Stimulated activated CD8-positive, alpha-beta memory T cell treated with anti-CD3 and anti-CD28 coated beads, Interleukin-7, amount 100 ng/mL, for 48 hours (primary cell): ENCODE results near the gene ARRDC5.
"Not testable (repeated sequence)": the region's sequence is repeated elsewhere in the genome, so short reads cannot be mapped to it uniquely, and the experiment has no call there.

ENCODE experiments used
- DNase-seq, 2 donors: peaks; one replicate each; pipeline ENCODE4 v3.0.0-alpha.2; 2020; ENCODE audit warnings: low read depth in 1 of 2; ENCODE audit errors: extremely low read depth in 1 of 2

ARRDC5 gene

GRCh38 chr19:4871711-4872110 is 31.0 kb downstream of the ARRDC5 start:
- DNase-seq: no peak

DNA sequence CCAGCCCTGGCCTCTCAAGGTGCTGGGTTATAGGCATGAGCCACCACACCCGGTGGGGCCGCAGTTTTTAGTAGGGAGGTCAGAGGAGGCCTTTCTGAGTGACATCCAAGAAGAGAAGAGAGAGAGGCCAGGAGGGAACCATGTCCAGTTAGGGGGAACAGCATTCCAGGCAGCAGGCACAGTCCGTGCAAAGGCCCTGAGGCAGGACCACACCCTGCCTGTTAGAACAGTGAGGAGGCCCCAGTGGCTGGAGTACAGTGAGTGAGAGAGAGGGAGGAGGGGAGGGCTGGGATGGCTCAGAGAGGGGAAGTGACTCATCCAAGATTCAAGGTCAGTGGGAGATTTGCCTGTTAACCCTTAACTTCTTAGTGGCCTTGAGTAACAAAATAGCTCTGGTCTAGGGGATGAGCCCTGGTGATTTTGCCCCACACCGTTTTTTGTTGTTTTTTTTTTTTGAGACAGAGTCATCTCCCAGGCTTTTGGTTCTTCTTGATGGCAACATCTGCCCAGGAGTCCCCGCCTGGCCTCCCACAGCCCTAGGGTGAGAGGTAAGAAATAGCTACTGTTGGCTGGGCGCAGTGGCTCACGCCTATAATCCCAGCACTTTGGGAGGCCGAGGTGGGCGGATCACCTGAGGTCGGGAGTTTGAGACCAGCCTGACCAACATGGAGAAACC is 32.5 kb downstream of the ARRDC5 start:
- DNase-seq: no peak

DNA sequence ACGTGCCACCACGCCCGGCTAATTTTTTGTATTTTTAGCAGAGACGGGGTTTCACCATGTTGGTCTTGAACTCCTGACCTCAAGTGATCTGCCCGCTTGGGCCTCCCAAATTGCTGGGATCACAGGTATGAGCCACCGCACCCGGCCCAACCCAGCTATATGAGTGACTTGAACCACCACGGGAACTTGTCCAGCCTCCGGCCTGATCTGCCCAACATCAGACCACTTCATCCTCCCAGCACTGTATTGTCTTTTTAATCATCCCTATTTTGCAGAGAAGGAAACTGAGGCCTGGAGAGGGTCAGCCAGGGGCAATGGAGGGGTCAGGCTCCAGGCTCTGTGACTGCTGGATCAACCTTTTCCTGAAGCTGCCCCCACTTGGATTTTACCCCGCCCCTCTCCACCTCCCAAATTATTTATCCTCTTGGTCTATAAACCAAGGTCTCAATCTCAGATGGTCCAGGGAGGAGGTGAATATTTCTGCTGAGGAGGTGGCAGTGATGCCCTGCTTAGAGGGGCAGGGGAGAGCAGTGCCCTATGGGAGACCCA is 34.3 kb downstream of the ARRDC5 start:
- DNase-seq: no peak

DNA sequence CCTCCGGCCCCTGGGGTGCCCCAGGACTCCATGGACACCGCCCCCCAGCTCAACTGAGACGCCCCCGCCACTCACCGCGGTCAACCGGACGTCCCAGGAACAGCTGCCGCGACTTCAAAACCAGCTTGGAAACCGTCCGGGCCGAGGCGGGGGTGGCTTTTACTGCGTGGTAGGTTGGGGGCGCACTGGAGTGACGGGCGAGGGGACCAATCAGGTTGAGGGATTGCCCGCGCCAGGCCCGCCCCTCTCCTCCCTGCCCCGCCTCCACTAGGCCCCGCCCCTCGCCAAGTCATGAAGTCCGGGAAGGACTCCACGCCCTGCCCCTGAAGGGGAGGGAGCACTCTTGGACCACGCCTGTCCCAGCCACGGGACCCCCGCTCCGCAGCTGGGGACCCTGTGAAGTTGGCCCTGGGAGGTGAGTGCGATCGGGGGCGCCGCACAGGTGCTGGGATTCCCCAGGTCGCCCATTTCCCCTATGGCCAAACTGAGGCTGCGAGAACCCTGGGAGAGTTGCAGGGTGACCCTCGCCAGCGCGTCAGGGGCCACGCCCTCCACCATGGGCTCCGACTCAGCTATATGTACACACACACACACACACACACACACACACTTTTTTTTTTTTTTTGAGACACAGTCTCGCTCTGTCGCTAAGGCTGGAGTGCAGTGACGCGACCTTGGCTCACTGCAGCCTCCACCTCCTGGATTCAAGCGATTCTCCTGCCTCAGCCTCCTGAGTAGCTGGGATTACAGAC is 35.0 kb downstream of the ARRDC5 start, which contains the start of gene PLIN3:
PLIN3 (minus strand) TSS at position 134 of the 752 bp plus-strand sequence. CDS start 6,273 bp downstream, outside the sequence.
- peak; percentile 81 to 91 for DNase-seq

DNA sequence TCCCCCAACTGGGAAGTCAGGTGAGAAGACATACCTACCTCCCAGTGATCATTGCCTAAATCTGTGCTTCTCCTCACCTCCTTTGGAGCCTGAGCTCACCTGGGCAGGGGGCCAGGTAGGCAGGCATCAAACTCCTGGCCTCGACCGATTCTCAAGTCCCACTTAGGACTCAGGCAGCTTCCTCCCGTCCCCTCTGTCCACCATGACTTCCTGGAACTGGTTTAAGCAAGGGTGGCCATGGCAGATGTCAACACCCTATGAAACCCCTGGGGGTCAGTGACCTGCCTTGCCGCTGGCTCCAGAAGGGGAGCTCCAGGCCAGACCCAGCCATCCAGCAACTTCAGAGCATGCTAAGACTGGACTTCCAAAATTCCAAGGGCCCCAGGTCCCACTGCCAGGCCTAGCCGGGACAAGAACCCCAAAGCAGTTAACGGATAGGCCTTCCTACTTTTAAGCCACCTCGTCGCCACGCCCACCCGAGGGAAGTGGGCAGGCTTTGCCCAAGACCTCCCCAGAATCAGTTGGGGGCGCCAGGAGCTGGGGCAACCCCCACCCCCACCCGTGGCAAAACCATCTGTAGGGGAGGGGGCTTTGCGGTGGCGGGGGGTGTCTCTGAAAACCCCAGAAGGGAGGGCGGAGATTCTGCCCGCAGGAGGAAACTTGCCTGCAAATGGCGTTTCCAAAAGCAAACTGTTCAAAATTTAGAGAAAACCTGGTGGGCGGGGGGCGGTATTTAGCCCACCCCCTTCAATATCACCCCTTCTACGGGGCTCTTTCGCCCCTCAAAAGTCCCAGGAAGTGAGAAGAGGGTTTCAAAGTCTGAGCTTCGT is 35.9 kb downstream of the ARRDC5 start:
- peak in 1 of 2 donors; percentile 29 for DNase-seq

DNA sequence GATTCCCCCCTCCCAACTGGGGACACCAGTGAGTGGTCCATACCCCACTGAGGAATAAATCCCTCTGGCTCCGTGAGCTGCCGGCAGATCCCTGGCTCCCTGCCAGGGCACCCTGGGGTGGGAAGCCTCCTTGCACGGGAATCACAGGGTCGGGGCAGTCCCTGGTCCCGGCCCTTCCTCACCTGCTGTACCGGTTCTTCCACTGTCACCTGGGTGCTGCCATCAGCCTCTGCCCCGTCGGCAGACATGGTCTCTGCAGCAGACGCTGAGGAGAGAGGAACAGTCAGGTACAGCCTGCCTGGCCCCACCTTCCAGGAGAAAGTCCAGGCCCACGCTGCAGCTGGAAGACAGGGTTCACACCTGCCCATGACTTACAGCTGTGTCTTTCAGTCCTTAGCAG is 41.5 kb downstream of the ARRDC5 start:
- DNase-seq: no peak

GRCh38 chr19:4859697-4860096 is 43.0 kb downstream of the ARRDC5 start:
- no peak for DNase-seq

DNA sequence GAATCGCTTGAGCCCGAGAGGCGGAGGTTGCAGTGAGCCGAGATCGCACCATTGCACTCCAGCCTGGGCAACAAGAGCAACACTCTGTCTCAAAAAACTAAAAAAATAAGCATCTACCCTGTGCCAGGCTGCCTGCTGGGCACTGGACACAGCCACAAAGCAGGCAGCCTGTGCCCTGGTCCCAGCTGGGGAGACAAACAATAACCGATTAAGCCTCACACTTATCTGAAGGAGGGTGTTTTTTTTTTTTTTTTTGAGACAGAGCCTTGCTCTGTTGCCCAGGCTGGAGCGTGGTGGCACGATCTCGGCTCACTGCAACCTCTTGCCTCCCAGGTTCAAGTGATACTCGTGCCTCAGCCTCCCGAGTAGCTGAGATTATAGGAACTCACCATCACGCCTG is 46.2 kb downstream of the ARRDC5 start:
- not testable (repeated sequence) for DNase-seq

DNA sequence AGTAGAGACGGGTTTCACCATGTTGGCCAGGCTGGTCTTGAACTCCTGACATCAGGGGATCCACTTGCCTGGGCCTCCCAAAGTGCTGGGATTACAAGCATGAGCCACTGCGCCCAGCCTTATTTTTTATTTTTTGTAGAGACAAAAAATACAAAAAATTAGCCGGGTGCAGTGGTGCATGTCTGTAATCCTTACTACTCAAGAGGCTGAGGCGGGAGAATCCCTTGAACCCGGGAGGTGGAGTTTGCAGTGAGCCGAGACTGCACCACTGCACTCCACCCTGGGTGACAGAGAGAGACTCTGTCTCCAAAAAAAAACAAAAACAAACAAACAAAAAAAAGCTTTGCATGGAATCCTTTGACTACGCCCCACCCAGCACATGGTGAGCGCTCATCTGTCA is 49.2 kb downstream of the ARRDC5 start:
- not testable (repeated sequence) for DNase-seq

DNA sequence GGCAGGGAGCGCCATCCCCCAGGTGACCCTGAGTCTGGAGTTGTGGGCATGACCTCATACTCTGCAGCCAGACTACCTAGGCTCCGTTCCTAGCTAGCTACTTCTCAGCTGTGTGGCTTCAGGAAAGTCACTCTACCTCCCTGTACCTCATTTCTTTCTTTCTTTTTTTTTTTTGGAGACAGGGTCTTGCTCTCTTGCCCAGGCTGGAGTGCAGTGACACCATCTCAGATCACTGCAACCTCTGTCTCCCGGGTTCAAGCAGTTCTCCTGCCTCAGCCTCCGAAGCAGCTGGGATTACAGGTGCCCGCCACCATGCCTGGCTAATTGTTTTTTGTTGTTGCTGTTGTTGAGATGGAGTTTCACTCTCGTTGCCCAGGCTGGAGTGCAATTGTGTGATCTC is 50.2 kb downstream of the ARRDC5 start:
- DNase-seq: no peak

GRCh38 chr19:4851551-4852290 is 51.0 kb downstream of the ARRDC5 start:
- peak; percentile 56 to 58 for DNase-seq

DNA sequence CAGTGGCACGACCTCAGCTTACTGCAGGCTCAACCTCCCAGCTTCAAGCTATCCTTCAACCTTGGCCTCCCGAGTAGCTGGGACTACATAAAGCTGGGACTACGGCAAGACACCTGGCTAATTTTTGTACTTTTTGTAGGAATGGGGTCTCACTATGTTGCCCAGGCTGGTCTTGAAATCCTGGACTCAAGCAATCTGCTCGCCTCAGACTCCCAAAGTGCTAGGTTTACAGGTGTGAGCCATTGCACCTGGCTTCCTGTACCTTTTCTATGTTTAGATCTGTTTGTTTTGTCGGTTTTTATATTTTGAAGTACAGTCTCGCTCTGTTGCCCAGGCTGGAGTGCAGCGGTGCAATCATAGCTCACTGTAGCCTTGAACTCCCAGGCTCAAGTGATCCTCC is 53.7 kb downstream of the ARRDC5 start:
- no peak for DNase-seq

DNA sequence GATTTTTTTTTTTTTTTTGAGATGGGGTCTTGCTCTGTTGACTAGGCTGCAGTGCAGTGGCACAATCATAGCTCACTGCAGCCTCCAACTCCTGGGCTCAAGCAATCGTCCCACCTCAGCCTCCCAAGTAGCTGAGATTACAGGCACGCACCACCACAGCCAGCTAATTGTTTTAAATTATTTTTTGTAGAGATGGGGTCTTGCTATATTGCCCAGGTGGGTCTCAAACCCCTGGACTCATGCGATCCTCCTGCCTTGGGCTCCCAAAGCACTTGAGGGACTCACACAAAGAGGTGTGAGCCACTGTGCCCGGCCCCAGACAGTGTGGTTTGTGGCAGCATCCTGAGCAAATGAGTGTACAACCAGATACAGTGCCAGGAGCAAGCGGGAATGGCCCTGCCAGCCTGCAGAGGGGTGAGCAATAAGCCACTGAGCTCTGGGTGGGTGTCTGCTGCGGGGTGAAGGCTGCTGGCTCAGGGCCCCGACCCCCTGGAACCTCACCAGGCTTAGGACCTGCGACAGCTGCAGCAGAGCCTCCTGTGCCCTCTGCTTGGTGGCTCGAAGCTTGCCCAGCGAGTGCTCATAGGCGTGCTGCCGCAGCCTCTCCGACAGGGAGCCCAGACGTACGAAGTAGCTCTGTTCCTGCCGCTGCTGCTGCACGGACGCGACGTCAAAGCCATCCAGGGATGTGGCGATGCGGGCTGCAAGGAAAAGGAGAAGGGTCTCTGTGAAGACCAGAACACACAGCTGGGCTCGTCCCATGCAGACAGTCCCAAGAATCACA is 55.3 kb downstream of the ARRDC5 start:
- no peak for DNase-seq

DNA sequence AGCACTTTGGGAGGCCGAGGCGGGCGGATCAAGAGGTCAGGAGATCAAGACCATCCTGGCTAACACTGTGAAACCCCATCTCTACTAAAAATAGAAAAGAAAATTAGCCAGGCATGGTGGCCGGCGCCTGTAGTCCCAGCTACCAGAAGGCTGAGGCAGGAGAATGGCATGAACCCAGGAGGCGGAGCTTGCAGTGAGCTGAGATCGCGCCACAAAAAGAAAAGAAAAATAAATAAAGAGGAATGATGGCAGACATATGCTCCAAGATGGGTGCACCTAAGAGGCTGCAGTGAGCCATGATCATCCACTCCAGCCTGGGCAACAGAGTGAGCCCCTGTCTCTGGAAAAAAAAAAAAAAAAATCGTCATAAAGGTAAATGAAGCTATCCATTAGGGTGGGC is 56.7 kb downstream of the ARRDC5 start:
- not testable (repeated sequence) for DNase-seq

- no peak for DNase-seq
These were observed 58.1 kb downstream of the ARRDC5 start for GRCh38 chr19:4844348-4845179.

- no peak for DNase-seq
These were observed 59.1 kb downstream of the ARRDC5 start for GRCh38 chr19:4843647-4843965.
